Measurements from ENCODE around the gene METTL8. TPM values are rescaled to one million over a fixed set of nuclear protein-coding genes. Genes with fewer than 3 reads are reported as not detected.

Gene METTL8
- total RNA-seq, 4 donors from 2014 or later: 22.1 to 43.3 (median 31.5) TPM

DNA sequence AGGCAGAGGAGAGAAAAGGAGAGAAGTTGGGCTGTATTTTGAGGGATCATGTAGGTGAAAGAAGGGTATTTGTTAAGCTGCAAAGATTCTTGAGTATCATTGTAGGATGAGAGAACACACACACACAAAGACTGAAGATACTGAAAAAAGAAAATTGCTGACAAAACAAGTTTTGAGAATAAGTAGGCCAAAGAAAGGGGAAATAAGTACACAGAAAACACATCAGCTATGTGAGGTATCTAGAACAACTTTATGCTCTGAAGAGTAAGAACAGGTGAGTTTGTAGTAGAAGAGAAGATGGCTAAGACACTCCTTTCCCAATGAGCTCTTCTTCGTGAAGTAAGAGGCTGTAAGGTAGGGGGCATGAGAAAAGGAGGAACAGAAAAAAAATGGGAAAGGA lies 28.2 kb downstream of the METTL8 start:
- intact Hi-C loops (cut with DNase I): no loop called here

DNA sequence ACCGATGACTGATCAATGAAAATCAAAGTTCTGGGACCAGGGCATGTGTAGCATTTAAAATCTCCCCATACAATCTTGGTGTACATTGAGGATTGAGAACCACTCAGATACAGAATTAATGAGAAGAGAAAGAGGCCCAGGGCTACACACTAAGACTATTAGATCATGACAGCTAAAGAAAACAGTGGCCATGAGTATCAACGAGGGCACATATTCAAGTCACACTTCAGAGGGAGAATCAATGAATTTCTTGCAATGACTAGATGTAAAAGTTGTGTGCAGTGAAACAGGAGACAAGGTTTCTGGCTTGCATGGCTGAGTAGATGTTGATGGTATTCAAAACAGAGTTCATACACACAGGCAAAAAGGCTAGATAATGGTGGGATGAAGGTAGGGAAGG lies 29.1 kb downstream of the METTL8 start:
- peaks cover 0 to 12% (median 5%) of the 10 kb centered on the region in 4 donors for H3K4me1 ChIP-seq
- no peak for DNase-seq (ENCODE audit: extremely low spot score)
- intact Hi-C loops (cut with DNase I): no loop called here
- TF ChIP-seq POLR2AphosphoS5 (IDR thresholded peaks at IDR 0.05) (no peak), CTCF (IDR thresholded peaks at IDR 0.05) (no peak), EP300 (IDR thresholded peaks at IDR 0.05) (no peak), POLR2A (IDR thresholded peaks at IDR 0.05; ENCODE audit: low read depth) (no peak)
- no peak overlapping the region for H3K27ac ChIP-seq (replicated peaks in 1 of 4)
- H3K36me3 ChIP-seq: no peaks in the 10 kb centered on the region
- no peak overlapping the region for H3K4me3 ChIP-seq
- WGBS: 96% methylated on average over 2 of the region's 2 CpGs
- H3K9me3 ChIP-seq: peaks cover 0 to 9% (median 0%) of the 10 kb centered on the region in 4 donors
- H3K27me3 ChIP-seq: no peaks in the 10 kb centered on the region

More for the DNA sequence above, 28.2 kb downstream of the METTL8 start:
- H3K36me3 ChIP-seq: no peaks in the 10 kb centered on the region
- H3K9me3 ChIP-seq: peaks cover 0 to 9% (median 0%) of the 10 kb centered on the region in 4 donors
- no peak for TF ChIP-seq CTCF (IDR thresholded peaks at IDR 0.05)
- no peak for TF ChIP-seq POLR2AphosphoS5 (IDR thresholded peaks at IDR 0.05)
- no peak for TF ChIP-seq POLR2A (IDR thresholded peaks at IDR 0.05; ENCODE audit: low read depth)
- no peak for TF ChIP-seq EP300 (IDR thresholded peaks at IDR 0.05)
- H3K4me1 ChIP-seq: peaks cover 4 to 20% (median 13%) of the 10 kb centered on the region in 4 donors
- 93% methylated on average over 1 of the region's 1 CpG for WGBS
- DNase-seq (ENCODE audit: extremely low spot score): no peak
- H3K27me3 ChIP-seq: no peaks in the 10 kb centered on the region
- no peak overlapping the region for H3K27ac ChIP-seq (replicated peaks in 1 of 4)
- H3K4me3 ChIP-seq: no peak overlapping the region

DNA sequence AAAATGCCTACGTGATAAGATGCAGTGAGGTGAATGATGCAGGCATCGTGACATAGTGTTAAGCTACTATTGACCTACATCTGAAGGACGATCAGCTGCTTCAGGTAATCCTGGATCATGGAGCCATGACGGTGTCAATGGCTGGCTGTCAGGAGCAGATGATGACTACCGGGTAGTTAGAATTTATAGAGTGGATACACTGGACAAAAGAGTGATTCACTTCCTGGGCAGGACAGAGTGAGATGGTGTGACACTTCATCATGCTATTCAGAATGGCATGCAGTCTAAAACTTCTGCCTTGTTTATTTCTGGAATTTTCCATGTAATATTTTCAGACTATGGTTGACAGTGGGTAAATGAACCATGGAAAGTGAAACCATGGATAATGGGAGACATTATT lies 29.5 kb downstream of the METTL8 start:
- whole genome bisulfite sequencing: 75% methylated on average over 5 of the region's 5 CpGs
- TF ChIP-seq CTCF (IDR thresholded peaks at IDR 0.05) (no peak), POLR2A (IDR thresholded peaks at IDR 0.05; ENCODE audit: low read depth) (no peak), POLR2AphosphoS5 (IDR thresholded peaks at IDR 0.05) (no peak), EP300 (IDR thresholded peaks at IDR 0.05) (no peak)

DNA sequence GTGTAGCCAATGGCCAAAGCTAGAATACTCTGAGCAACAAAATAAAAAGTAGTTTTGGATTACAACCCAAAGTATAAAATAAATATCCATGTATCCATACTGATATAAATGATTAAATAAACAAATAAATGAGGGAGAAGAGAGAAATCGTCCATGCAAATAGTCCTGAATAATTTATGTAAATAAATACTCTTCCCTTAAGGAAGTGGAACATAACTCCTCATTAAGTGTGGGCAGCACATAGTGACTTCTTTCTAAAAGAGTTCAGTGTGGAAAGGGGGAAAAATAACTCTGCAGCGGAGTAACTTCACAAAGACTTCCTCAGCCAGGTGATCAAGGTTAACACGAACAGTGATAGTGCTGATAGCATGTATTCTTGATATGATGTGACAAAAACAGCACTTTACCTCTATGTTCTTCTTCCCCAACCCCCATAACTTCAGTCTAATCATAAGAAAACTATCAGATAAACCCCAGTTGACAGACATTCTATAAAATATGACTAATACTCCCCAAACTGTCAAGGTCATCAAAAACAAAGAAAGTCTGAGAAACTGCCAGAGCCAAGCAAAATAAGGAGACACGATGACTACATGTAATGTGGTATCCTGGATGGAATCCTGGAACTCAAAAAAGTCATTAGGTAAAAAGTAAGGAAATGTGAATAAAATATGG lies 30.7 kb downstream of the METTL8 start:
- Histone ChIP-seq H3K36me3 (no peaks in the 10 kb centered on the region), H3K27me3 (no peaks in the 10 kb centered on the region), H3K4me1 (peaks cover 0 to 6% (median 0%) of the 10 kb centered on the region in 4 donors), H3K9me3 (peaks cover 0 to 9% (median 0%) of the 10 kb centered on the region in 4 donors), H3K27ac (replicated peaks in 1 of 4) (no peak overlapping the region), H3K4me3 (no peak overlapping the region)
- no peak for TF ChIP-seq EP300 (IDR thresholded peaks at IDR 0.05)
- WGBS: 83% methylated on average over 4 of the region's 4 CpGs
- intact Hi-C loops (cut with DNase I): no loop called here
- no peak for DNase-seq (ENCODE audit: extremely low spot score)

More for the DNA sequence above, 29.5 kb downstream of the METTL8 start:
- no peak for DNase-seq (ENCODE audit: extremely low spot score)
- H3K27ac ChIP-seq (replicated peaks in 1 of 4): no peak overlapping the region
- H3K9me3 ChIP-seq: peaks cover 0 to 9% (median 0%) of the 10 kb centered on the region in 4 donors
- H3K27me3 ChIP-seq: no peaks in the 10 kb centered on the region
- no peak overlapping the region for H3K4me3 ChIP-seq
- peaks cover 0 to 7% (median under 1%) of the 10 kb centered on the region in 4 donors for H3K4me1 ChIP-seq
- H3K36me3 ChIP-seq: no peaks in the 10 kb centered on the region
- intact Hi-C loops (cut with DNase I): no loop called here

GRCh38 chr2:171401947-171402346 lies 31.8 kb downstream of the METTL8 start:
- Histone ChIP-seq H3K4me1 (peaks cover 0 to 6% (median 0%) of the 10 kb centered on the region in 4 donors), H3K27me3 (no peaks in the 10 kb centered on the region), H3K36me3 (no peaks in the 10 kb centered on the region), H3K27ac (replicated peaks in 1 of 4) (no peak overlapping the region), H3K9me3 (peaks cover 0 to 9% (median 3%) of the 10 kb centered on the region in 4 donors), H3K4me3 (no peak overlapping the region)
- WGBS: 97% methylated on average over 1 of the region's 1 CpG
- no peak for TF ChIP-seq EP300 (IDR thresholded peaks at IDR 0.05)
- no peak for TF ChIP-seq POLR2AphosphoS5 (IDR thresholded peaks at IDR 0.05)
- TF ChIP-seq POLR2A (IDR thresholded peaks at IDR 0.05; ENCODE audit: low read depth): no peak
- TF ChIP-seq CTCF (IDR thresholded peaks at IDR 0.05): no peak
- intact Hi-C loops (cut with DNase I): no loop called here
- no peak for DNase-seq (ENCODE audit: extremely low spot score)

Data from esophagus muscularis mucosa (tissue), 4 donors.